WTC11 (cell line): ENCODE data around the gene NLRC5. TPM values are rescaled to one million over a fixed set of nuclear protein-coding genes. Genes with fewer than 3 reads are reported as not detected.

Experiments
- ATAC-seq: fragments of 200-7000 bp; cut with Tn5 transposase; 2 replicates; pipeline ENCODE4 v1.10.0; 2021; ENCODE audit warnings: mild to moderate bottlenecking, moderate library complexity
- CTCF ChIA-PET: fragments of 300-600 bp; sonication (Branson Sonifier 250); formaldehyde crosslinking; loops from one replicate; lab custom pipeline; 2021; ENCODE audit warnings: antibody characterized with exemption; lab: Charles Lee
- POLR2A ChIA-PET: fragments of 350-600 bp; sonication (Branson Sonifier 250); formaldehyde crosslinking; loops from one replicate; lab custom pipeline; 2021; ENCODE audit warnings: antibody characterized with exemption; lab: Charles Lee
- DNase-seq: peaks from one replicate; pipeline ENCODE4 v3.0.0; 2021; ENCODE audit warnings: low spot score
- H3K27ac Mint-ChIP-seq: 2 replicates; pipeline ENCODE4 v1.8.0; 2021; ENCODE audit warnings: mixed read lengths
- H3K27me3 Mint-ChIP-seq: 2 replicates; pipeline ENCODE4 v1.8.0; 2021; ENCODE audit warnings: low read depth, mild to moderate bottlenecking, moderate library complexity, mixed read lengths
- H3K36me3 Mint-ChIP-seq: 2 replicates; pipeline ENCODE4 v1.8.0; 2021; ENCODE audit warnings: mixed read lengths
- H3K4me1 Mint-ChIP-seq: 2 replicates; pipeline ENCODE4 v1.8.0; 2022; ENCODE audit warnings: mixed read lengths
- H3K4me3 Mint-ChIP-seq: 2 replicates; pipeline ENCODE4 v1.8.0; 2021; ENCODE audit warnings: mild to moderate bottlenecking, moderate library complexity, mixed read lengths
- H3K9me3 Mint-ChIP-seq: 2 replicates; pipeline ENCODE4 v1.8.0; 2021; ENCODE audit warnings: mixed read lengths
- ARID4B ChIP-seq: sonication (generic); formaldehyde crosslinking; IDR thresholded peaks from 2 replicates; pipeline ENCODE4 v1.8.0; 2023; ENCODE audit warnings: missing genetic modification reagents, mild to moderate bottlenecking, borderline replicate concordance
- ATF3 ChIP-seq: sonication (generic); formaldehyde crosslinking; conservative IDR thresholded peaks from 2 replicates; pipeline ENCODE4 v1.8.1; 2022; ENCODE audit warnings: mild to moderate bottlenecking, missing genetic modification reagents
- CTCF ChIP-seq: fragments of 200-600 bp; IDR thresholded peaks from 2 replicates; pipeline ENCODE4 v1.8.0; 2022; ENCODE audit warnings: antibody characterized with exemption
- E2F4 ChIP-seq: sonication (generic); formaldehyde crosslinking; IDR thresholded peaks from 2 replicates; pipeline ENCODE4 v1.8.1; 2022; ENCODE audit warnings: low read depth, mild to moderate bottlenecking, moderate library complexity, missing genetic modification reagents, borderline replicate concordance
- GRHL2 ChIP-seq: fragments of 250-450 bp; sonication (Bioruptor Pico); IDR thresholded peaks from 2 replicates; pipeline ENCODE4 v1.8.0; 2022; ENCODE audit warnings: mild to moderate bottlenecking, moderate library complexity; ENCODE audit not compliant: insufficient replicate concordance, severe bottlenecking
- GTF2I ChIP-seq: fragments of 250-450 bp; sonication (Bioruptor Pico); conservative IDR thresholded peaks from 2 replicates; pipeline ENCODE4 v1.4.0; 2021; ENCODE audit warnings: mild to moderate bottlenecking
- KAT7 ChIP-seq: sonication (generic); formaldehyde crosslinking; IDR thresholded peaks from 2 replicates; pipeline ENCODE4 v1.8.1; 2023; ENCODE audit warnings: missing genetic modification reagents, mild to moderate bottlenecking, borderline replicate concordance
- NR3C1 ChIP-seq: sonication (generic); formaldehyde crosslinking; conservative IDR thresholded peaks from 2 replicates; pipeline ENCODE4 v1.8.1; 2023; ENCODE audit warnings: low read depth, mild to moderate bottlenecking, missing genetic modification reagents
- PRDM15 ChIP-seq: sonication (generic); formaldehyde crosslinking; IDR thresholded peaks from 2 replicates; pipeline ENCODE4 v1.8.0; 2022; ENCODE audit warnings: missing genetic modification reagents
- PRRX2 ChIP-seq: fragments of 250-450 bp; sonication (Bioruptor Pico); IDR thresholded peaks from 2 replicates; pipeline ENCODE4 v1.8.0; 2021; ENCODE audit warnings: mild to moderate bottlenecking
- RELA ChIP-seq: sonication (generic); formaldehyde crosslinking; IDR thresholded peaks from 2 replicates; pipeline ENCODE4 v1.8.1; 2022; ENCODE audit warnings: missing genetic modification reagents, mild to moderate bottlenecking, borderline replicate concordance
- SP1 ChIP-seq: sonication (generic); formaldehyde crosslinking; conservative IDR thresholded peaks from 2 replicates; pipeline ENCODE4 v1.8.1; 2022; ENCODE audit warnings: missing genetic modification reagents
- STAT6 ChIP-seq: sonication (generic); formaldehyde crosslinking; conservative IDR thresholded peaks from 2 replicates; pipeline ENCODE4 v1.8.1; 2023; ENCODE audit warnings: mild to moderate bottlenecking, low read depth, missing genetic modification reagents, moderate library complexity
- ZBTB43 ChIP-seq: sonication (generic); formaldehyde crosslinking; IDR thresholded peaks from 2 replicates; pipeline ENCODE4 v1.8.1; 2023; ENCODE audit warnings: mild to moderate bottlenecking, missing genetic modification reagents
- ZNF219 ChIP-seq: sonication (generic); formaldehyde crosslinking; IDR thresholded peaks from 2 replicates; pipeline ENCODE4 v1.8.0; 2023; ENCODE audit warnings: missing genetic modification reagents, mild to moderate bottlenecking, borderline replicate concordance
- ZNF532 ChIP-seq: fragments of 250-450 bp; sonication (Bioruptor Pico); IDR thresholded peaks from 2 replicates; pipeline ENCODE4 v1.9.0; 2021; ENCODE audit warnings: mild to moderate bottlenecking, borderline replicate concordance
- total RNA-seq: library from RNA; stranded (reverse); gene quantifications from 3 replicates; pipeline ENCODE4 v1.2.3, GENCODE V29; 2021

The NLRC5 gene
- total RNA-seq, 1 experiment from 2014 or later, result 2.8 TPM

- POLR2A ChIA-PET, result no interaction called here
- peaks cover 12% of the 10 kb centered on the region for H3K4me1 Mint-ChIP-seq
- no peak overlapping the region for H3K4me3 Mint-ChIP-seq
- CTCF ChIA-PET, result interaction anchor here (1.2 kb wide), 1 partner anchor 11 kb away, joined by 3 read pairs; the partner anchor contains the start of gene CPNE2
- peaks cover 15% of the 10 kb centered on the region for H3K27me3 Mint-ChIP-seq
- ATAC-seq (no peak), DNase-seq (no peak)
- H3K9me3 Mint-ChIP-seq, result 0 out of 2 replicates have a peak, but pooled peaks cover 1% of the 10 kb centered on the region
- no peaks in the 10 kb centered on the region for H3K36me3 Mint-ChIP-seq
- H3K27ac Mint-ChIP-seq, result no peak overlapping the region
- TF ChIP-seq RELA, result no peak
- TF ChIP-seq KAT7 (CRISPR knock-in tag), result no peak
- TF ChIP-seq ATF3 (CRISPR knock-in tag), result no peak
- no peak for TF ChIP-seq PRRX2 (CRISPR knock-in tag)
- no peak for TF ChIP-seq ZBTB43 (CRISPR knock-in tag)
- no peak for TF ChIP-seq NR3C1
- TF ChIP-seq GTF2I, result no peak
- no peak for TF ChIP-seq ZNF532
- no peak for TF ChIP-seq E2F4 (CRISPR knock-in tag)
- no peak for TF ChIP-seq GRHL2 (CRISPR knock-in tag)
- TF ChIP-seq SP1 (CRISPR knock-in tag), result no peak
- no peak for TF ChIP-seq CTCF
- no peak for TF ChIP-seq ZNF219
- TF ChIP-seq STAT6 (CRISPR knock-in tag), result no peak
- no peak for TF ChIP-seq PRDM15 (CRISPR knock-in tag)
- TF ChIP-seq ARID4B (CRISPR knock-in tag), result no peak
Measured at GRCh38 chr16:57081744-57082143, 92.4 kb downstream of the NLRC5 start.
